GM18517 (cell line): ENCODE measurements around the gene AZGP1.
"Not testable (repeated sequence)": the region's sequence is repeated elsewhere in the genome, so short reads cannot be mapped to it uniquely, and the experiment has no call there.

Source experiments
- ATAC-seq: cut with Tn5 transposase; IDR thresholded peaks from one replicate; pipeline ENCODE4 v1.9.1; 2021; ENCODE audit warnings: mild to moderate bottlenecking, moderate library complexity; ENCODE audit not compliant: unreplicated experiment

The AZGP1 gene

DNA sequence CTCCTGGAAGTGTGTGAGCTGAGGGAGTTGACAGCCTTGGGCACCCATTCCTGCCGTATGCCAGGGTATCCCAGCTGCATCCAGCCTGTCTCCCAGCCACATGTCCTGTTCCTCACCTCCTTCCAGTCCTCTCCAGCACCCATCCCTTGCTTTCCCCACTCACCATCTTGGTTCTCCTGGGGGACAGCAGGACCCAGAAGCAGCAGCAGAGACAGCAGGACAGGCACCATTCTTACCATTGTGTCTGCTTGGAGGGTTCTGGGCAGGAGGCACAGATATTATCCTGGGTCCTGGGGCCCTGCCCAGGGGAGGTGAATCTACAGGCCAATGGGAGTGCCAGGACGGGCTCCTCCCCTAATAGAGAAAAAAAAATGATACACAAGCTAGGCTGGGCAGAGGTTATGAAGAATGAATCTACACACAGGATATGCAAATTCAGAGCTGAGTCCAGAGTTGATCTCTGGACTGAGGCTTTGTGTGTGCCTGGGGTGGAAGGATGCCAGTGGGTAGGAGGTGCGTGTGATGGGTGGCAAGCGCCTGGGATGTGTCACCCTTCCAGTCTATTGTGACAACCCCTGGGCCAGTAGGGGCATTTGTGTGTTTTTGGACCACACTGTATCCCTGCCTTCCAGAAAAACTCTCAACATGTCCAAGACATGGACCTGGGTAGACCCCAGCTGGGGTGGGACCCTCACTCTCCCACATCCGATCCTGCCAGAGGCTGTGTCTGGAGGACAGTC lies at the start of gene AZGP1:
AZGP1 (minus strand) TSS at position 250 of the 740 bp plus-strand sequence; CDS start at position 239, 11 bp downstream.
- ATAC-seq, result no peak

DNA sequence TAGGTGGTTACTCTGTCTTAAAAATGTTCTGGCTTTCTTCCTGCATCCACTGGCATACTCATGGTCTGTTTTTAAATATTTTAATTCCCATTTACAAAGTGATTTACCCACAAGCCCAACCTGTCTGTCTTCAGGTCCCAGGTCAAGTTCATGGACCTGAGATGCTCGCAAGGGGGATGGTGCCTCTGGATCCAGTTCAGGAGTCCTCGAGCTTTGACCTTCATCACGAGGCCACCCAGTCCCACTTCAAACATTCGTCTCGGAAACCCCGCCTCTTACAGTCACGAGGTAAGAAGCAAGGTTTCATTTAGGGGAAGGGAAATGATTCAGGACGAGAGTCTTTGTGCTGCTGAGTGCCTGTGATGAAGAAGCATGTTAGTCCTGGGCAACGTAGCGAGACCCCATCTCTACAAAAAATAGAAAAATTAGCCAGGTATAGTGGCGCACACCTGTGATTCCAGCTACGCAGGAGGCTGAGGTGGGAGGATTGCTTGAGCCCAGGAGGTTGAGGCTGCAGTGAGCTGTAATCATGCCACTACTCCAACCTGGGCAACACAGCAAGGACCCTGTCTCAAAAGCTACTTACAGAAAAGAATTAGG lies 48.3 kb upstream of the AZGP1 start:
- ATAC-seq, result no peak

- no peak for ATAC-seq
These were observed 47.7 kb upstream of the AZGP1 start for GRCh38 chr7:100023526-100023925.

- no peak for ATAC-seq
These were observed 46.8 kb upstream of the AZGP1 start for GRCh38 chr7:100022621-100023020.

GRCh38 chr7:100021297-100021696 lies 45.5 kb upstream of the AZGP1 start:
- no peak for ATAC-seq

DNA sequence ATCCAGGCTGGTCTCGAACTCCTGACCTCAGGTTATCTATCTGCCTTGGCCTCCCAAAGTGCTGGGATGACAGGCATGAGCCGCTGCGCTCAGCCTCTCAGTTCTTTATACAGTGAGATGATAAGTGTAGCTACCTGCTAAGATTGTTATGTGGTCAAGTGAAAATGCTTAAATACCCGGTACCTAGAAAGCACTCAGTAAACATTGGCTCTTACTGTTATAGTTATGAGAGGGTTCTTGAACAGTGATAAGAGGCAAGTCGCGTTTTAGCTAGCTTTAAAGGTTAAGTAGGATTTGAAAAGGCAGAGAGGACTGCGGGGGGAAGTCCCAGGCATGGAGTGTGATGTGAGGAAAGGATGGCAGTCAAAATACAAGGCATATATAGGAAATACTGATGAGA lies 44.1 kb upstream of the AZGP1 start:
- no peak for ATAC-seq

DNA sequence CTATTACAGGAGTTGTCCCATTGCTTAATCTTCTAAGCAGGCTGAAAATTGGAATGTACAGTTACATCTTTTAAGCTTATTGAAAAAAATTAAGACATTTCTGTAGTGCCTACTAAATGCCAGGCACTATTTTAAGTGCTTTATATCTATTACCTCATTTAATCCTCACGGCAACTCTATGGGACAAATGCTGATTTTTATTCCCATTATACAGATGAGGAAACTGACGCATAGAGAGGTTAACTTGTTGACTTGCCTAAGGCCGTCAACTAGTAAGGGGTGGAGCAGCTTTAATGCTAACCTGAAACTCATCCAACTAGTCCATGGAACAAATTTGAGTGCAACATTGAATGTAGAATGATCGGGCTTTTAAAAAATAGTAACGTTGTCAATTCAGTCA lies 42.0 kb upstream of the AZGP1 start:
- no peak for ATAC-seq

GRCh38 chr7:100017300-100017699 lies 41.5 kb upstream of the AZGP1 start:
- no peak for ATAC-seq

DNA sequence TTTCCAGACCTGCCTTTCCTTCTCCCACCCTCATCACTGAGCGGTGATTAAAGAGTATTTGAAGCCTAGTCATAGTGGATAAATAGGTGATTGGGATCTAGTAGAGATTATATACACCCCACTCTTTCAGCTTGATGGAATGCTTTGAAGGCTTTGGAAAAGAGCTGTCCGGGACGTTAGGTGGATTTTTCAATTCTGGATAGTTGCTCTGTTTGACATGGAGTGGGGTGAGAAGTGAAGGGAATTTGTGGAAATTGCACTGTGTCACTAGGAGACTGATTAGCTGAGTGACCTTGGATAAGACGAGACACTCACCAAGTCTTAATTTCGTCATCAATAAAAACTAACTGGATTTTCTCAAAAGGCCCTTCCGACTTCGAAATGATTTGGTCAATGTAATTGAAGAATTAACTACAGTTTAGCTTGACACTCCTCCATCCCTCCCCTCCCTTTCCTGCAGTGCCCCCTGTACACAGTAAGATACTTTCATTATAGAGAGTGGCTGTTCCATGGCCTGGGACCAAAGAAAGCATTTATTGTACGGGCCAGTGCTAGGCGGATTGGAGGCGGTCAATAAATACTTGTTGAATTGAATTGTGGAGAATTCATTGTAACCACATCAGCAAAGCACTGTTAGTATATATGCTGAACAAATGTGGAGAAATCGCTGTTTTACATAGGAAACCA lies 40.5 kb upstream of the AZGP1 start:
- no peak for ATAC-seq

GRCh38 chr7:100015232-100016214 lies 39.7 kb upstream of the AZGP1 start, which contains the start of gene ZKSCAN1:
TSS of gene ZKSCAN1 (plus strand) at chr7:100015596. CDS start at chr7:100023507, 7,911 bp downstream.
- peak; percentile 88 for ATAC-seq

GRCh38 chr7:100013328-100013676 lies 37.5 kb upstream of the AZGP1 start:
- ATAC-seq, result no peak

DNA sequence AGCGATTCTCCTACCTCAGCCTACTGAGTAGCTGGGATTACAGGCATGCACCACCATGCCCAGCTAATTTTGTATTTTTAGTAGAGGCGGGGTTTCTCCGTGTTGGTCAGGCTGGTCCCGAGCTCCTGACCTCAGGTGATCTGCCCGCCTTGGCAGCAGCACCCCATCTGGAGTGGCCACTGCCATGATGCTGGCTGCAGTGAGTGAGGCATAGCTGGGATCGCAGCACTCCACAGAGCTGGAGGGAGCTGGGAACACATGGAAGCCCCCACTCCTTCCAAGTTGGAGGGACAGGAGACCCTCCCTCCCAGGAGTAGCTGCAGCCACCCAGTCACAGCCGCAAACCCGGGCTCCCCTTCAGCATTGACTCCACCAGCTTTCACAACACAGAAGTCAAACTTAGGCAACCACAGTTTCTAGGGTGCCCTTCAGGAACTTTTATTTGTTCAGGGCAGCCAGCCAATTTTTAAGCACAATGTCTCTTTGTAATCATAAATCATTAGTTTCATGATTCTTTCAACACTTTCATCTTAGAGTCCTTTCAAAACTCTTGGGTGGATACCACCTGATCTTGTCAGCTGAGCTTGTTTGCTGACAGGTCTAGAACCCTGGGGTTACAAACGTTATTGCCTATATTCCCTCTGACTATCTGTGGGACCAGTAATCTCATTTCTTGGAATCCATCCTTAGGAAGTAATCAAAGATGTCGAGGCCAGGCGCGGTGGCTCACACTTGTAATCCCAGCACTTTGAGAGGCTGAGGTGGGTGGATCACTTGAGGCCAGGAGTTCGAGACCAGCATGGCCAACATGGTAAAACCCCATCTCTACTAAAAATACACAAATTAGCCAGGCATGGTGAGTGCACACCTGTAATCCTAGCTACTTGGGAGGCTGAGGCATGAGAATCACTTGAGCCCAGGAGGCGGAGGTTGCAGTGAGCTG lies 36.8 kb upstream of the AZGP1 start:
- ATAC-seq, result not testable (repeated sequence)

- ATAC-seq, result no peak
These were observed 35.7 kb upstream of the AZGP1 start for GRCh38 chr7:100011516-100011915.

- ATAC-seq, result no peak
These were observed 35.1 kb upstream of the AZGP1 start for GRCh38 chr7:100010901-100011300.

- not testable (repeated sequence) for ATAC-seq
These were observed 34.1 kb upstream of the AZGP1 start for GRCh38 chr7:100009952-100010351.

- ATAC-seq, result no peak
These were observed 32.7 kb upstream of the AZGP1 start for GRCh38 chr7:100008525-100008924.

- no peak for ATAC-seq
These were observed 32.1 kb upstream of the AZGP1 start for GRCh38 chr7:100007887-100008286.

DNA sequence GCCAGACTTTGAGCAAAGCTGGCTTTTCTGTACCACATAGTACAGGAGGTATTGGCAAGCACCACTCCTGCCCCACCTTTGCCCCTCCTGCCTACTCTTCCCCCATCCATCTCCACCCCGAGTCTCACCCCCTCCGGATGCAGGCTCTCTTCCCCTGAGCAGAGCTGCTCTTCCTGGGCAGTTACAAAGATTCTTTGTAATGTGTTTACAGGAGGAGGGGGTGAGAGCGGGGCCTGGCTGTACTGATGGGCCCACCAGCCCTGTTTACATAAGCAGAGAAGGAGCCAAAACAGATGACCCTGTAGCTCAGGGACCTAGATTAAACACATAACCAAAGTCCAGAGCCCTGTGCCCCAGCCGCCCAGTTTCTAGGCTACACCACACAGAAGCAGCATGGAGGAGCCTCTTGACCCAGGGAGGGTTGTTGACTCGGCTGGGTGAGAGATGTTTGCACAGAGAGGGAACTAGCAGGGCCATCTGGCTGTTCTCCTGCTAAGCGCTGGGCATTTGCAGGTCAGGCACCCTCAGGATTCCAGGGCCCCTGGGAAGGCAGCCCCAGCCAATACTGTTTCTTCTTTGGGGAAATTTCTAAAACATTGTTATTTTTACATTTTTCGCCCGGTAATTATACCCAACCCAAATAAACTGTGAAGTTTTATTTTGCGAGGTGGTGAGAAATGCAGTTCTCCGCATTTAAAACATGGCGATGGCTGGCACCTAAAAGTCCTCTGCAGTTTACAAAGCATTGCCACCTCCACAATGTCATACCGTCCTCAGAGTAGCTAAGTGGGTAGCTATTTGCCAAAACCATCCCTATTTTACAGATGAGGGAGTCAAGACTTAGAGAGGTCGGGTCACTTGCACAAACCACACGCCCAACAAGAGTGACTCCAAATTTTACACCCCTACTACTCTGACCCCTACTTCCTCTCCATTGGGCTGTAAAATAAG lies 28.2 kb upstream of the AZGP1 start:
- no peak for ATAC-seq

GRCh38 chr7:100000239-100000638 lies 24.4 kb upstream of the AZGP1 start:
- no peak for ATAC-seq
